OCI-LY7 (cell line): ENCODE results near the gene FLRT1. TPM values are rescaled to one million over a fixed set of nuclear protein-coding genes. Genes with fewer than 3 reads are reported as not detected.

Source experiments
- BruUV-seq: library from RNA; stranded (reverse); fragments of 400-500 nt; replicated peaks from 2 replicates; lab custom pipeline; 2021; lab: Mats Ljungman, UMichigan
- CTCF ChIA-PET: fragments of 300-600 bp; sonication (Branson Sonifier 250); formaldehyde crosslinking; loops from one replicate; lab custom pipeline; 2022; ENCODE audit warnings: antibody characterized with exemption; ENCODE audit not compliant: unreplicated experiment; lab: Charles Lee
- POLR2A ChIA-PET: fragments of 300-600 bp; sonication (Branson Sonifier 250); formaldehyde crosslinking; loops from one replicate; lab custom pipeline; 2022; ENCODE audit warnings: antibody characterized with exemption; lab: Charles Lee
- DNase-seq: peaks from one replicate; pipeline ENCODE4 v3.0.0-alpha.2; 2015; ENCODE audit warnings: low spot score
- H2AFZ ChIP-seq: fragments of 200-600 bp; sonication (generic), shearing (Covaris generic); 2 replicates; pipeline ENCODE4 v1.6.1; 2014; ENCODE audit warnings: mild to moderate bottlenecking, antibody characterized with exemption, low read length, moderate library complexity
- H3K27ac ChIP-seq: fragments of 200-600 bp; sonication (generic); 2 replicates; pipeline ENCODE4 v1.5.1; 2014; ENCODE audit warnings: mixed run types, low read depth, mild to moderate bottlenecking, moderate library complexity, low read length, inconsistent platforms; ENCODE audit not compliant: poor library complexity, severe bottlenecking
- H3K36me3 ChIP-seq: fragments of 200-600 bp; sonication (generic); 2 replicates; pipeline ENCODE4 v1.6.1; 2014; ENCODE audit warnings: mild to moderate bottlenecking, antibody characterized with exemption, low read length, moderate library complexity, mixed read lengths; ENCODE audit not compliant: insufficient read depth
- H3K4me1 ChIP-seq: fragments of 200-600 bp; sonication (generic); 2 replicates; pipeline ENCODE4 v1.5.1; 2014; ENCODE audit warnings: mild to moderate bottlenecking, low read length; ENCODE audit not compliant: insufficient read depth, poor library complexity, severe bottlenecking
- H3K4me2 ChIP-seq: fragments of 200-600 bp; sonication (generic); 2 replicates; pipeline ENCODE4 v1.6.1; 2014; ENCODE audit warnings: mild to moderate bottlenecking, low read length
- H3K4me3 ChIP-seq: fragments of 200-600 bp; sonication (generic); 2 replicates; pipeline ENCODE4 v1.5.1; 2014; ENCODE audit warnings: mild to moderate bottlenecking, low read depth, low read length; ENCODE audit not compliant: poor library complexity, severe bottlenecking
- H3K79me2 ChIP-seq: fragments of 200-600 bp; sonication (generic); 2 replicates; pipeline ENCODE4 v1.6.1; 2016; ENCODE audit warnings: low read depth, mild to moderate bottlenecking, low read length, moderate library complexity, mixed read lengths; ENCODE audit not compliant: insufficient read depth
- H3K9me2 ChIP-seq: fragments of 200-600 bp; sonication (generic); 2 replicates; pipeline ENCODE4 v1.6.1; 2016; ENCODE audit warnings: mild to moderate bottlenecking, low read length, mixed read lengths; ENCODE audit not compliant: insufficient read depth
- H3K9me3 ChIP-seq: fragments of 200-600 bp; sonication (generic); 2 replicates; pipeline ENCODE4 v1.6.1; 2014; ENCODE audit warnings: mild to moderate bottlenecking, mixed run types, low read length, mixed read lengths
- H4K20me1 ChIP-seq: fragments of 200-600 bp; sonication (generic); 2 replicates; pipeline ENCODE4 v1.6.1; 2014; ENCODE audit warnings: mild to moderate bottlenecking, antibody characterized with exemption, low read length, moderate library complexity, mixed read lengths; ENCODE audit not compliant: insufficient read depth
- CTCF ChIP-seq: fragments of 200-600 bp; sonication (generic); conservative IDR thresholded peaks from 2 replicates; pipeline ENCODE4 v1.5.1; 2014; ENCODE audit warnings: mild to moderate bottlenecking, antibody characterized with exemption, low read length, moderate library complexity, mixed read lengths
- EZH2phosphoT487 ChIP-seq: fragments of 200-600 bp; sonication (generic); IDR thresholded peaks from 2 replicates; pipeline ENCODE4 v1.6.1; 2018; ENCODE audit warnings: low read depth, borderline replicate concordance, mild to moderate bottlenecking, mixed run types, antibody characterized with exemption, low read length, moderate library complexity, mixed read lengths
- intact Hi-C: fragments of 100-400 bp; cut with micrococcal nuclease; formaldehyde crosslinking; loops from one replicate; pipeline ENCODE4 v1.10.0; 2022; ENCODE audit not compliant: unreplicated experiment
- total RNA-seq, 2 experiments: library from RNA; depleted of rRNA in 1 of 2; stranded (reverse); fragments of >200 nt in 1 of 2; shearing (Covaris generic) in 1 of 2; gene quantifications; 2 replicates each; pipeline ENCODE4 v1.2.3, GENCODE V29; 2014 to 2022

Gene FLRT1
- total RNA-seq, 2 experiments from 2014 or later: not detected

DNA sequence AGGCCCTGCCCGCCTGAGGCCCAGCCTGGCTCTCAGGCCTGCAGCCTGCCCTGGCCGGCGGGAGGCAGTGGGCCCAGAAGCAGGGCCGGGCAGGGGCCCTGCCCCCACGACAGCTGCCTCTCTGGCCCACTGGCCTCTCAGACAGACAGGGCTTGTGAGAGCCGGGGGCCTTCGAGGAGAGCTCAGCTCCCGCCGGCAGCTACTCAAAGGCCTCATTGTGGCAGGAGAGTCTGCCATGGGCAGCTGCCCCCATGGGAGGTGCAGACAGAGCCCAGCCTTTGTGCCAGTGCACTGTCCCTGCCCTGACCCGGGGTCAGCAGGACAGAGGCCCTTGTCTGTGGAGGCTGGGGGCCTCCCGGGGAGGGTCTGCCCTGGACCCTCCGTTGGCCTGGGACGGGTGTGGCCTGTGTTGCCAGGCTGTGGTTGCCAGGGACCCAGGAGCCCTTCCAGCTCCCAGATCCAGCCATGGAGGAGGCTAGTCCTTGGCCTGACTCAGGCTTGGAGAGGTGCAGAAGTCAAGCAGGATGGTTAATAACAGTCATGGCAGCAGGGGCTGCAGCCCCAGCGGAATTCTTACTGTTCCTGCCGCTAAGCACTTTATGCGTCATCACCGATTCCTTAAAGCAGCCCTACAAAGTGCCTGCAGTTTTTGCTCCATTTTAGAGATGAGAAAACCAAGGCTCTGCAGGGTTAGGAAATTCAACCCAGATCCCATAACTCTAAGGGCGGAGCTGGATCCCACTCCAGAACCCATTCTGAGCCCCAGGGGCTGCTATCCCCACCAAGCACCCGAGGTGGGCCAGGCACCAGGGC lies 12.5 kb downstream of the FLRT1 start:
- intact Hi-C loops: no loop called here
- Histone ChIP-seq H3K4me3 (no peak overlapping the region), H3K4me2 (no peak overlapping the region), H3K4me1 (no peaks in the 10 kb centered on the region), H3K36me3 (no peaks in the 10 kb centered on the region), H3K9me2 (no peaks in the 10 kb centered on the region), H4K20me1 (no peaks in the 10 kb centered on the region), H3K27ac (no peak overlapping the region), H2AFZ (no peak overlapping the region), H3K9me3 (no peaks in the 10 kb centered on the region), H3K79me2 (no peaks in the 10 kb centered on the region)
- no peak for DNase-seq
- BruUV-seq: no TSS peak
- POLR2A ChIA-PET: interaction anchor here (0.7 kb wide), 1 partner anchor 22 kb away, joined by 3 read pairs; no protein-coding TSS in a partner anchor
- TF ChIP-seq EZH2phosphoT487 (no peak), CTCF (no peak)
- CTCF ChIA-PET: no interaction called here

DNA sequence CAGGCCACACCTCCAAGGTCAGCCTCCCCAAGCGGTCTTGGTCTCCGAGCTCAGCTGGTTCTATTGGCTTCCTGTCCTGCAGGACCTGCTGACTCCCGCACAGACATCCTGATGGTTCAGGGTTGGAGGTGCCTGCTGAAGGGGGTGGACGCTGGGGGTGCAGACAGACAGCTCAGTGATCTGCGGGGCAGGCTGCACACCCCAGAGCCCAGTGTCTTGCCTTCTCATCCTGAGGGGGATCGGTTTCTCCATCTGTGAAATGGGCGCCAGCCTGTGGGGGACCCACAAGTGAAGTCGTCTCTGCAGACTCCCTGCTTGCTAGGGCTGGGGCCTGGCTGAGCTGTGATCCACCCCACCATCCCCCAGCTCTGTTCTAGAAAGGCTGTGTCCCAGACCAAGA lies 13.8 kb downstream of the FLRT1 start:
- no peak for DNase-seq
- Histone ChIP-seq H3K4me3 (no peak overlapping the region), H3K4me2 (no peak overlapping the region), H3K36me3 (no peaks in the 10 kb centered on the region), H3K9me2 (no peaks in the 10 kb centered on the region), H3K9me3 (no peaks in the 10 kb centered on the region), H3K4me1 (no peaks in the 10 kb centered on the region), H3K79me2 (no peaks in the 10 kb centered on the region), H4K20me1 (no peaks in the 10 kb centered on the region), H3K27ac (no peak overlapping the region), H2AFZ (no peak overlapping the region)
- no TSS peak for BruUV-seq
- ChIA-PET CTCF (no interaction called here), POLR2A (no interaction called here)
- no peak for TF ChIP-seq CTCF
- TF ChIP-seq EZH2phosphoT487: no peak
- intact Hi-C loops: no loop called here

DNA sequence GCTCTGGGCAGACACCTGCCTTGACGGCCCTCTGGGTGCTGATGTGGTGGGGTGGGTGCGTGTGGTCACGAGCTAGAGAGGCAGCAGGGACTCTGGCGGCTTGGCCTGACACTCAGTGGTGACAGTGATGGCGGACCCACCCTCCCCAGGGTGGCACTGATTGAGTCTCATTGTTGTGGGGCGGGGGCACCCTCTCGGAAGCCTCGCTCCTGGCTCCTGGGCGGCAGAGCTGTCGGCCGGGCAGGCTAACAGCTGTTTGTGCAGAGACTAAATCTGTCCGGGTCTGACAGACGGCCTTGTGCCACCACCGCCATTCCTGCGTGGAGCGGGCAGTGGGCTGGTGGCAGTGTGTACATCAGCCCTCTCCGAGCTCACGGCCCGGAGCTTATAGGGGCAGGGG lies 15.6 kb downstream of the FLRT1 start:
- Histone ChIP-seq H3K4me3 (no peak overlapping the region), H3K4me2 (no peak overlapping the region), H2AFZ (no peak overlapping the region), H3K36me3 (no peaks in the 10 kb centered on the region), H3K4me1 (no peaks in the 10 kb centered on the region), H3K79me2 (no peaks in the 10 kb centered on the region), H3K9me3 (no peaks in the 10 kb centered on the region), H3K9me2 (no peaks in the 10 kb centered on the region), H4K20me1 (no peaks in the 10 kb centered on the region), H3K27ac (no peak overlapping the region)
- TF ChIP-seq CTCF: no peak
- no peak for TF ChIP-seq EZH2phosphoT487
- intact Hi-C loops: no loop called here
- ChIA-PET POLR2A (no interaction called here), CTCF (no interaction called here)
- no peak for DNase-seq
- no TSS peak for BruUV-seq
